Right ventricle myocardium inferior (tissue), 1 donor: ENCODE data around the gene CCSER1. TPM values are rescaled to one million over a fixed set of nuclear protein-coding genes. Genes with fewer than 3 reads are reported as not detected.

Source experiments
- total RNA-seq: library from RNA; stranded (reverse); fragmentation: NEBNext Ultra II Directional; extraction: Animal tissue kit (Norgen Biotek cat#: 25700); gene quantifications from one replicate; pipeline ENCODE4 v1.2.1, GENCODE V29; 2021
- donor health status: DM: no; HTN: yes; CAD: no; lungs with severe emphysema.

The CCSER1 gene
- total RNA-seq, 1 donor from 2014 or later: 12.9 TPM

Other genes with a start within 250 kb of the CCSER1 start
- gene MMRN1, start 232.5 kb upstream of the CCSER1 start, total RNA-seq: 3.7 TPM